ENCODE data around the gene DYNLT3.
A peak's percentile ranks its signal among the peaks of the same experiment; 100 is the strongest.

Gene DYNLT3

GRCh38 chrX:37846934-37847732 lies at the start of gene DYNLT3:
Gene DYNLT3, minus strand, starts transcription at chrX:37847571. Its CDS starts 61 bp downstream, at chrX:37847510.
- DNase-seq (ENCODE audit: low read depth in 2 of 2) = peak in 1 of 2 experiments; percentile 28

GRCh38 chrX:37896511-37896890 lies 49.1 kb upstream of the DYNLT3 start:
- DNase-seq (ENCODE audit: low read depth in 2 of 2) = no peak

GRCh38 chrX:37895795-37896510 lies 48.6 kb upstream of the DYNLT3 start:
- DNase-seq (ENCODE audit: low read depth in 2 of 2) = no peak

- DNase-seq (ENCODE audit: low read depth in 2 of 2) = no peak
Observed at GRCh38 chrX:37894725-37895124, 47.4 kb upstream of the DYNLT3 start.

- DNase-seq (ENCODE audit: low read depth in 2 of 2) = no peak
Observed at GRCh38 chrX:37888010-37888409, 40.6 kb upstream of the DYNLT3 start.

- no peak for DNase-seq (ENCODE audit: low read depth in 2 of 2)
Observed at GRCh38 chrX:37887347-37887746, 40.0 kb upstream of the DYNLT3 start.

GRCh38 chrX:37883196-37883595 lies 35.8 kb upstream of the DYNLT3 start:
- no peak for DNase-seq (ENCODE audit: low read depth in 2 of 2)

- DNase-seq (ENCODE audit: low read depth in 2 of 2) = no peak
Observed at GRCh38 chrX:37879692-37880091, 32.3 kb upstream of the DYNLT3 start.

- no peak for DNase-seq (ENCODE audit: low read depth in 2 of 2)
Observed at GRCh38 chrX:37876716-37877115, 29.3 kb upstream of the DYNLT3 start.

- no peak for DNase-seq (ENCODE audit: low read depth in 2 of 2)
Observed at GRCh38 chrX:37875675-37876074, 28.3 kb upstream of the DYNLT3 start.

GRCh38 chrX:37873220-37873619 lies 25.8 kb upstream of the DYNLT3 start:
- DNase-seq (ENCODE audit: low read depth in 2 of 2) = no peak

- no peak for DNase-seq (ENCODE audit: low read depth in 2 of 2)
Observed at GRCh38 chrX:37872303-37872655, 24.9 kb upstream of the DYNLT3 start.

- DNase-seq (ENCODE audit: low read depth in 2 of 2) = peak; percentile 47 to 51
Observed at GRCh38 chrX:37871626-37872302, 24.4 kb upstream of the DYNLT3 start.

GRCh38 chrX:37867536-37868153 lies 20.3 kb upstream of the DYNLT3 start:
- DNase-seq (ENCODE audit: low read depth in 2 of 2) = no peak

GRCh38 chrX:37863728-37864127 lies 16.4 kb upstream of the DYNLT3 start:
- DNase-seq (ENCODE audit: low read depth in 2 of 2) = no peak

GRCh38 chrX:37862851-37863250 lies 15.5 kb upstream of the DYNLT3 start:
- no peak for DNase-seq (ENCODE audit: low read depth in 2 of 2)

GRCh38 chrX:37860721-37861120 lies 13.3 kb upstream of the DYNLT3 start:
- DNase-seq (ENCODE audit: low read depth in 2 of 2) = no peak

GRCh38 chrX:37854748-37855147 lies 7.4 kb upstream of the DYNLT3 start:
- no peak for DNase-seq (ENCODE audit: low read depth in 2 of 2)

- no peak for DNase-seq (ENCODE audit: low read depth in 2 of 2)
Observed at GRCh38 chrX:37854148-37854547, 6.8 kb upstream of the DYNLT3 start.

- no peak for DNase-seq (ENCODE audit: low read depth in 2 of 2)
Observed at GRCh38 chrX:37847733-37848197, 394 bp upstream of the DYNLT3 start.

GRCh38 chrX:37846558-37846933 lies 825 bp downstream of the DYNLT3 start:
- no peak for DNase-seq (ENCODE audit: low read depth in 2 of 2)

GRCh38 chrX:37846141-37846540 lies 1.2 kb downstream of the DYNLT3 start:
- no peak for DNase-seq (ENCODE audit: low read depth in 2 of 2)

Measured in fibroblast of skin of left biceps (primary cell).